Pons (tissue), 1 donor: ENCODE measurements around the gene DDX43.
"Not testable (repeated sequence)": the region's sequence is repeated elsewhere in the genome, so short reads cannot be mapped to it uniquely, and the experiment has no call there.

Experiments used
- DNase-seq: peaks from one replicate; pipeline ENCODE4 v3.0.0-alpha.2; 2016; ENCODE audit warnings: low spot score

DDX43 gene

GRCh38 chr6:73394577-73395354, at the start of gene DDX43:
Gene DDX43, plus strand, starts transcription at chr6:73394828. Its CDS starts 78 bp downstream, at chr6:73394906.
- DNase-seq, result peak; percentile 57

DNA sequence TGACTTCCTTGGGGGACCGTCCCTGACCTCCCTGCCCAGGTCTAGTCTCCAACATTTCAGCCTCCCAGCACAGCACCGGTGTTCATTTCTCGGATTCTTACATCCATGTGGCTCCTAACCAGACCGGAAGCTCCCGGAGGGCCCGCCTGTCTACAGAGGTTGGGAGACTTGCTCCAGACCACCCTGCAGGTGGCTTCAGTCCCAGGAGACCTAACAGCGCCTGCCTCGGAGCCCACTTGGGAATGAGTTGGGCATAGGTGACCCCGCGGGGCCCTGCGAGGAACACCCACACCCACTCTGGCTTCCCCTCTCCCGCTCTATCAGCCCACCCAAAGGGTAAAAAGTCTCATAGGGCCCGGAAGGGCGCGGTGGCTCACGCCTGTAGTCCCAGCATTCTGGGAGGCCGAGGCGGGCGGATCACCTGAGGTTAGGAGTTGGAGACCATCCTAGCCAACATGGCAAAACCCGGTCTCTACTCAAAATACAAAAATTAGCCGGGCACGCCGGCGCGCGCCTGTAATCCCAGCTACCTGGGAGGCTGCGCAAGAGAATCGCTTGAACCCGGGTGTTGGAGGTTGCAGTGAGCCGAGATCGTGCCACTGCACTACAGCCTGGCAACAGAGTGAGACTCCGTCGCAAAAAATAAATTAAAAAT, 46.0 kb upstream of the DDX43 start:
- no peak for DNase-seq

DNA sequence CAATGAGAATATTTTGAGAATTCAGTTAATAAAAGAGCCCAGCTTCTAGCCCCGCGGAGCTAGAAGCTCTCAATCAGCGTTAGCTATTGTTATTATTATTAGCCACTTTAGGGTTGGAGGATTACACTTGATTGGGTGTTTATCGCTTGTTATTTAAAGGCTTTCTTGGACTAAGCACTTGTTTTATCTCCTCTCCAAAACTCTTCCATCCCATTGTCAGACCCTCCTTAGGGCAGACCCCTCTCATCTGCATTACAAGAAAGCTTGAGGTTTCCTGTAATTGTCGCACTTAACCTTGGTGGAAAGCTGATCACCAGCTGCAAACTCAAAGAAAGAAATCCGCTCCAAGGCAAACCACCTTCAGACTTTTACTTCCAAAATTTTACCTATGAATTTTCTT, 45.3 kb upstream of the DDX43 start:
- DNase-seq, result no peak

- no peak for DNase-seq
These were observed 40.7 kb upstream of the DDX43 start, which contains the start of gene DPPA5 for GRCh38 chr6:73353636-73354593. Gene DPPA5, minus strand, starts transcription at chr6:73354276. Its CDS starts 51 bp downstream, at chr6:73354225.

DNA sequence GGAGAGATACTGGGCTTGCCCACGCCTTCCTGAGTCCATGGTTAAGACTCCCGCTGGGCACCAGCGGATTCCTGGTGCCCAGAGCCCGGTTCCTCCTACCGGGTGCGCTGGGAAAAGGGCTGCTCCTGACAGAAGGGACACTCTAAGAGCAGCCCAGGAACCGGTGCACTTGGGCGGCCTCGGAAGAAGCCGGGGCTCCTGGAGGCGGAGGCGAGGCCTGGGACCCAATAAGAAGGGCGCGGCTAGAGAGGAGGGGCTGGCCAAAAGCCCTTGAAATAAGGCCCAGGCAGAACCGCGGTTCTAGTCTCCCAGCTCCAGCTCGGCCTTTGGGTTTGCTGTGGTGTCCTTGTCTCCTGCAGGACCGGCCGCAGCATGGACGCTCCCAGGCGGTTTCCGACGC, 32.3 kb upstream of the DDX43 start, which contains the start of gene KHDC3L:
KHDC3L (plus strand) TSS at position 301 of the 400 bp plus-strand sequence; CDS start at position 373, 72 bp downstream.
- no peak for DNase-seq

GRCh38 chr6:73362869-73363536, 31.6 kb upstream of the DDX43 start:
- DNase-seq, result no peak

GRCh38 chr6:73363537-73363875, 31.1 kb upstream of the DDX43 start:
- no peak for DNase-seq

DNA sequence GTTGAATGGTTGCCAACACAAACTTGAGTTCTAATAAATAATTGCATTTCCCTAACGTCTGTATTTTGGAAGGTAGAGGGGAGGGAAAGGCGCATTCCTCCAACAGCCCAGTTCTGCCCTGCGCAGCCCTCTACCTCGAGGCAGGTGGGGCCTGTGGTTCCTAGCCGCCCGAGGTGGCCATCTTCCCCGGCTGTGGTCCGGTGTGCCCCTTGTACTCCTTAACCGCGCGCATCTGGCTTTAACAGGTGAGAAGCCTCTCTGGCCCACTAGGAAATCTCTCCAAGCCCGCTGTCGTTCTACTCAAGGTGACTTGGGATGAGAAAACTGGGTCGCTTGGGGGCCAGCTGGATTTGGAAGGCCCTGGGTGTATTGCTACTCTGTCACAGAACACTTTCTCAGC, 30.5 kb upstream of the DDX43 start:
- no peak for DNase-seq

DNA sequence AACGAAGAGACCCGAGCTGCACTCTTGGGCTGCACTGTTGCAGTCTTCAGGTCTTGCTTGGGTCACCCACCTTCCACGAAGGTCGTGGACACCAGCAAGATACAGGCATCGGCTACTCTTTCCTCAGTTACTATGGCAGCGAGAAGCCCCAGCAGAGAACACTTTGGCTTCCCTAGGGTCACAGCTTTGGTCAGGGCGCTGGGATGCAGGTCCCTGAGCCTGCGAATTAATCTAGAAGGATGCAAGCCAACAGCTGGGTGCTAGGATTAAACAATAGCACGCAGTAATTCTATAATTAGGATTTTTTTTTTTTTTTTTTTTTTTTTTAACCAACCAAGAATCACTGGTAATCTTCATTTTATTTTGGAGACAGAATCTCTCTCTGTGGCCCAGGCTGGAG, 30.1 kb upstream of the DDX43 start:
- no peak for DNase-seq

GRCh38 chr6:73367761-73368355, 26.8 kb upstream of the DDX43 start:
- DNase-seq, result no peak

DNA sequence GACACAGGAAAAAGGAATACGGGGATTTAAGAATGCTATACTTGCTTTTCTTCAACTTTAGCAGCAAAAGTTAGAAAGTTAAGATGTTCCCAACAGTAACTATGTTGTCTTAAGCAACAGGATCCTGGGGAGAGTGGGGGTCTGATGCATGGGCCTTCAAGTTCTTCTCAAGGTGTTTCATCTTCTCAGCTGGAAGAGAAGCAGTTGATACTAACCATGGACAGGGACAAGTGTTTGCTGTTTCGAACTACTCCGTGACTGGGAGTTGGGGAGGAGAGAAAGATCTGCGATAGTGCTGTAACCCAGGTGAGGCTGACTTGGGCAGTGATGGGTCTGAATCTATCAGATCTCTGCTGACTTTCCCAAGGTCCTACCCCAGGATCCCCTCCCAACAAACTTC, 26.0 kb upstream of the DDX43 start:
- no peak for DNase-seq

GRCh38 chr6:73369157-73369556, 25.5 kb upstream of the DDX43 start:
- DNase-seq, result no peak

DNA sequence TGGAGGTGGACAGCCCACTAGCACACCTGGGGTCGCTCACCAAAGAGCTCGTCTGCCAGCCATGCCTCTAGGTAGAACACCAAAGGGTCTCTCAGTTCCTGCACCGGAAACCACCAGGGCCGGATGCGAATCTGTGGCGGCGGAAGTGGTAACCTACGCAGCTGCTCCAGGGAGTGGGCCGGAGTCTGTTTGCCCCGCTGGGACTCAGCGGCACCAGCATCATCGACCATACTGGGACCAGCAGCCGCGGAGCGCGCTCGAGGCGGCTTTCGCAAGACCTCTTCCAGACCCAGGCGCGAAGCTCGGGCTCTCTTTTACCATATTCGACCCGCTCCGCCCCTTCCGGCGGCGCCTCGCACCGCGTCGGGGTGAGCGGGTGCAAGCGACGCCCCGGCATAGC, 25.1 kb upstream of the DDX43 start, which contains the start of gene OOEP:
OOEP (minus strand) TSS at position 335 of the 400 bp plus-strand sequence; CDS start at position 230, 105 bp downstream.
- no peak for DNase-seq

DNA sequence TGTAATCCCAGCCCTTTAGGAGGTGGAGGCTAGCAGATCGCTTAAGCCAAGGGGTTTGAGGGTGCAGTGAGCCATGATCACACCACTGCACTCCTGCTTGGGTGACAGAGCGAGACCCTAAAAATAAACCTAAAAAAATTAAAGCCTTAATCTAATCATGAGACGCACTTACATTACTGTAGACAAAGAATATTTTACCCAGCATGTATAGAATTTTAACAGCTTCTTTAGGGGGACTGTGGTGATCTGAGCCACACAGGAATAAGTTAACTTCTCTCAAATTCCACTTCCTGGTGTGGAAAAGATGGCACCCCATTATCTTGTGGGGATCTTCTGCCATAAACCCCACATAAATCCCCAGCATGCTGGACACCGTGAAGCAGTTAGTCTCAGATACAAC, 22.6 kb upstream of the DDX43 start:
- DNase-seq, result no peak

GRCh38 chr6:73372516-73372915, 22.1 kb upstream of the DDX43 start:
- no peak for DNase-seq

DNA sequence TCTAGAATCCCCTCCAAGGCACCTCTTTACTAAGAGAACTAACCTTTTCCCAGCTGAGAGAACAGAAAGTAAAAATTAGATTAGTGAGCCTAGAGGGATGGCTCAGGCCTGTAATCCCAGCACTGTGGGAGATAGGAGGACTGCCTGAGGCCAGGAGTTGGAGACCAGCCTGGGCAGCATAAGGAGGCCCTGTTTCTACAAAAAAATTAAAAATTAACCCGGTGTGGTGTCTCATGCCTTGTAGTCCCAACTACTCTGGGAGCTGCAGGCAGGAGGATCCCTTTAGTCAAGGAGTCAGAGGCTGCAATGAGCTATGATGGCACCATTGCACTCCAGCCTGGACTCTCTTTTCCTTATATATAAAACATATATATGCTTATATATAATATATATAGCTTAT, 19.4 kb upstream of the DDX43 start:
- no peak for DNase-seq

DNA sequence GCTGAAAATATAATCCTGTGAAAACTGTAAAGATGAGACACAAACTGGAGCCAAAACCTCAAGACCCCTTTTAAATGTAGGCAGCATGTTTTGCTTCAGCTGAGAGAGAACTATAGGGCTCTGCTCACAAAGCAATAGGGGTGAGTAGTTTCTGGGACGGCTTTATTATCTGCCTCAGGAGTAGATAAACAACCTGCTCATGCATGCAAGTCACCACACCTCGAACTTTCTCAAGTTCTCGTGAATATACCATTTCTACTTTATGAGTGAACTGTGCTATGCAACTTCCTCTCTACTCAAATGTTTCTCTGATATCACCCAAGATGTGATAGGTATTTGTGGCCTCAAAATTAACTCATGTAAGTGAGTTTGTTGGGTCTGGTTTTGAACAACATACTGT, 17.4 kb upstream of the DDX43 start:
- DNase-seq, result no peak

- not testable (repeated sequence) for DNase-seq
These were observed 13.1 kb upstream of the DDX43 start for GRCh38 chr6:73381531-73381930.

DNA sequence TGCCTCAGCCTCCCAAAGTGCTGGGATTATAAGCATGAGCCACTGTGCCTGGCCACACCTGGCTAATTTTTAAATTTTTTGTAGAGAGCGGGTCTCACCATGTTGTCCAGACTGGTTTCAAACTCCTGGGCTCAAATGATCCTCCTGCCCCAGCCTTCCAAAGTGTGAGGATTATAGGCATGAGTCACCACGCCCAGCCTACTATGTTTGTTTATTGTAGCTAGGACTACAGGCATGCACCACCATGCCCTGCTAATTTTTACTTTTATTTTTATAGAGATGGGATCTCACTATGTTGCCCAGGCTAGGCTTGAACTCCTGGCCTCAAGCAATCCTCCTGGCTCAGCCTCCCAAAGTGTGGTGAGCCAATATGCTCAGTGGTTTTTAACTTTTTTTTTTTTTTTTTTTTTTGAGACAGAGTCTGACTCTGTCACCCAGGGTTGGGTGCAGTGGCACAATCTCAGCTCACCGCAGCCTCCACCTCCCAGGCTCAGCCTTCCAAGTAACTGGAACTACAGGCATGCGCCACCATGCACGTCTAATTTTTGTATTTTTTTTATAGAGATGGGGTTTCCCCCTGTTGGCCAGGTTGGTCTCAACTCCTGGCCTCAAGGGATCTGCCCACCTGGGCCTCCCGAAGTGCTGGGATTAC, 12.0 kb upstream of the DDX43 start:
- no peak for DNase-seq

DNA sequence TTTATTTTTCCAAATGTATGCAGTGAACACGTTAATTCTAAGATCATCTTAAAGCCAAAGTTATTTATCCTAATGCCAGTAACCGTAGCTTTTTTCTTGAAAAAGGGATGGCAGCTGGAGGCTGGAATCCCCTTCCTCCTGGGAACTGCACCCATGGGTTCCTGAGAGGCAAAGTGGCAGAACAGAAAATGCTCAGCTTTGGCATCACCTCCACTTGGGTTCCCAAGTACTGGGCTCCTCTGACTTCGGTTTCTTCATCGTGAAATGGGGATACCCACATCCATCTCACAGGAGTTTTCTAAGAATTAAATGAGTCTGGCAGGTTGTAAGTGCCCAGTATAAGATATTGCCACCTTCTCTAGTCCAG, 6.2 kb upstream of the DDX43 start:
- DNase-seq, result no peak
